Measurements from ENCODE around the gene PLLP. TPM values are rescaled to one million over a fixed set of nuclear protein-coding genes. Genes with fewer than 3 reads are reported as not detected.

PLLP gene
- polyA plus RNA-seq, 1 donor from 2014 or later: 1.1 TPM

GRCh38 chr16:57307365-57307764 is 22.9 kb upstream of the PLLP start:
- Mint-ChIP-seq H3K4me1 (peaks cover 0 to 13% (median 10%) of the 10 kb centered on the region in 3 donors), H3K4me3 (no peak overlapping the region), H3K9me3 (peaks cover 0 to 1% (median 0%) of the 10 kb centered on the region in 3 donors), H3K27ac (peak overlapping the region in 1 of 3 donors; percentile 74), H3K27me3 (peaks cover 1% of the 10 kb centered on the region), H3K36me3 (no peaks in the 10 kb centered on the region)

DNA sequence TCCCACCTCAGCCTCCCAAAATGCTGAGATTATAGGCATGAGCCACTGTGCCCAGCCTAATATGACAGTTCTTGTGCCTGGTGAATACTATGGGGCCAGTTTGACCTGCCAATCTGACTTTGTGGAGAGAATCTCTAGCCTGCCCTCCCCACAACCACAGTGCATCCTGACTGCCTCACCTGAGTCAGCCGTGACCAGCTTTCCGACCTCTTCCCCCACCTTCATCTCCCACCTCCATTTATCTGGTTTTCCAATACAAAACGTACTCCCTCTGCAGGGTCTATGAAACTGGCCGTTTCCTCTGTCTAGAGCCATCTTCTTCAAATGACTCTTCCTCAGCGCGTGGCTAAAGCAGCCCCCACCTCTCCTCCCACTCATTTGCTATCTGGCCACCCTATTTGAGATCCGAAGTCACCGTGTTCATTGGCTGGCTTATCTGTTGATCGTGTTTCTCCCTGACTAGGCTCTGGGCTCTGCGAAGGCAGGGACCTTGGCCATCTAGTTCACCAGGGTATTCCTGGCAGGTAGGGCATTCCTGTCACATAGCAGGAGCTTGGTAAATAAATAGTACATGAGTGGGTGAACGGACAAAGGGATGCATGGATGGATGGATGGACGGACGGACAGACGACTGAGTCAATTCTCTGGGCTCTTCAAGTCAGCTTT is 22.3 kb upstream of the PLLP start:
- Mint-ChIP-seq H3K36me3 (no peaks in the 10 kb centered on the region), H3K9me3 (peaks cover 0 to 1% (median 0%) of the 10 kb centered on the region in 3 donors), H3K27me3 (no peaks in the 10 kb centered on the region), H3K4me3 (no peak overlapping the region), H3K27ac (no peak overlapping the region), H3K4me1 (peaks cover 0 to 13% (median 10%) of the 10 kb centered on the region in 3 donors)

GRCh38 chr16:57305159-57305811 is 20.8 kb upstream of the PLLP start:
- peaks cover 0 to 13% (median 10%) of the 10 kb centered on the region in 3 donors for H3K4me1 Mint-ChIP-seq
- no peaks in the 10 kb centered on the region for H3K27me3 Mint-ChIP-seq
- peak overlapping the region in 1 of 3 donors; percentile 36 for H3K27ac Mint-ChIP-seq
- H3K36me3 Mint-ChIP-seq: no peaks in the 10 kb centered on the region
- H3K9me3 Mint-ChIP-seq: peaks cover 0 to 1% (median 0%) of the 10 kb centered on the region in 3 donors
- H3K4me3 Mint-ChIP-seq: peak overlapping the region in 1 of 4 donors; percentile 22

DNA sequence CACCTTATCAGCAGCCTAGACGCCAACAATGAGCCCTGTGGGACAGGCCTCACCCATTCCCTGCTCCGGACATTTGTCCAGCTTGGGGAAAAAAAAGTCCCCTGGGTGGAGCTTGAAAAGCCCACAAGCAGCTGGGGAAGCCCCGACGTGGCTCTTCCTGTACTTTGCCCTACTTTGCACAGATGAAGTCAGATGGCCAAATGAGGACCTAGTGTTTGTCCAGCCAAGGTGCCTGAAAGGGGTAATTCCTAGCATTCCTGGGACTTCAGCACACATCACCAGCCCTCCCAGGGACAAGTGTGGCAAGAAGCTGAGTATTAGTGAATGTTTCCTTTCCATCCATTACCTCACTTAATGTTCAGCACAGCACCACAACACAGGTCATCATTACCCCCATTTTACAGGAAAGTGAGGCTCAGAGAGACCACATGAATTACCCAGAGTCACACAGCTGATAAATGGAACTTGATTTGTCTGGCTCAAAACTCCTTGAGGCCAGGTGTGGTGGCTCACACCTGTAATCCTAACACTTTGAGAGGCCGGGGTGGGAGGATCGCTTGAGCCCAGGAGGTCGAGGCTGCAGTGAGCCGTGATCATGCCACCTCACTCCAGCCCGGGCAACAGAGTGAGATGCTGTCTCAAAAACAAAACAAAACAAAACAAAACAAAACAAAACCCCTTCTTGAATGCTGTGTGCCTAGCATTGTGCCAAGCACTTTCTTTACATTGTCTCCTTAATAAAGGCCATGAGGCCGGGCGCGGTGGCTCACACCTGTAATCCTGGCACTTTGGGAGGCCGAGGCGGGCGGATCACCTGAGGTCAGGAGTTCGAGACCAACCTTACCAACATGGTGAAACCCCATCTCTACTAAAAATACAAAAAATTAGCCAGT is 19.9 kb upstream of the PLLP start:
- H3K9me3 Mint-ChIP-seq: peaks cover 0 to 1% (median 0%) of the 10 kb centered on the region in 3 donors
- H3K27ac Mint-ChIP-seq: peak overlapping the region in 1 of 3 donors; percentile 41
- H3K27me3 Mint-ChIP-seq: no peaks in the 10 kb centered on the region
- peak overlapping the region in 2 of 4 donors; percentile 23 to 29 for H3K4me3 Mint-ChIP-seq
- H3K4me1 Mint-ChIP-seq: peaks cover 0 to 10% (median 10%) of the 10 kb centered on the region in 3 donors
- no peaks in the 10 kb centered on the region for H3K36me3 Mint-ChIP-seq

DNA sequence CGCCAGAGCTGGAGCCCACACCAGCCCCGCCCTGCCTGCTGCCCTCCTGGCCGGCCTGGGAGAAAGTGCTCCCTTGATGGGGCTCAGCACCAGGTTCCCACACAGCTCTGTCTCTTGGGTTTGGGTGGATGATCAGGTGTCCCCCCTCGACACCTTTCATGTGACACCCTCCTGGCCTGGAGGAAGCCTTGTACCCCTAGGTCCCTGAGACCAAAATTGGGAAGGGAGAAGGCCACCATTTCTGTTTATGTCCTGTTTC is 19.4 kb upstream of the PLLP start:
- H3K4me1 Mint-ChIP-seq: peaks cover 0 to 10% (median 10%) of the 10 kb centered on the region in 3 donors
- no peaks in the 10 kb centered on the region for H3K36me3 Mint-ChIP-seq
- H3K9me3 Mint-ChIP-seq: peaks cover 0 to 1% (median 0%) of the 10 kb centered on the region in 3 donors
- no peaks in the 10 kb centered on the region for H3K27me3 Mint-ChIP-seq
- H3K27ac Mint-ChIP-seq: peak overlapping the region in 1 of 3 donors; percentile 41
- no peak overlapping the region for H3K4me3 Mint-ChIP-seq

GRCh38 chr16:57303021-57303909 is 18.8 kb upstream of the PLLP start:
- Mint-ChIP-seq H3K4me1 (peaks cover 0 to 11% (median 10%) of the 10 kb centered on the region in 3 donors), H3K9me3 (peaks cover 0 to 1% (median 0%) of the 10 kb centered on the region in 3 donors), H3K36me3 (no peaks in the 10 kb centered on the region), H3K4me3 (no peak overlapping the region), H3K27me3 (no peaks in the 10 kb centered on the region), H3K27ac (no peak overlapping the region)

DNA sequence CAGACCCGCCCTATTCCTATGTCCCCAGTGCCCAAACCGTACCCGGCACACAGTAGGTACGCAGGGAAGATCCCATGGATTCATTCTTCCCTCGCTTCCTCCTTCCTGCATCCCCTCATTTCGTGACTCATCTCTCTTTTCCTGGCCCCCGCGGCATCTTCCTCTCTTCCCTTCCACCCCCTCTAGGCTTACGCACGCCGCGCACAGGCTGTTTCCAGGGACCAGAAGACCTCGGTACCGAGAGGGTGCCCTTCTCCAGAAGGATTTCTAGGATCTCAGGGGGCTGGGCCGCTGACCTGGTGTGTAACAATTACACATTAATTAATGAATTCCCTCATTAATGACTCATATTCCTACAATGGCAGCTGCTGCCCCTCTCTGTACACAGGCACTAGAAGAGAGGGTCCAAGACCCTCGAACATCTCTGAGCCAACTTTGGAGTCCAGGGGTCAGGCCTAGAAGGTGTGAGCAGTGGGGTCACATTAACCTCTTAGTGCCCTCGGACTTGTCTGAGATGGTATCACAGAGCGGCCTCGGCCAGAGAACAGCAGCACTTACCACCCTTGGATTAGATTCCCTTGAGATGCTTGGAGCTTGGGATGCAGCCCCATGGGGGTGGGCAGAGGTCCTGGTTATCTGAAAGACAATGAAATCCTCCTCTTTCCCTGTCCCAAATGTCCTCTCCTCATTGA is 16.8 kb upstream of the PLLP start:
- H3K4me1 Mint-ChIP-seq: peaks cover 5 to 18% (median 12%) of the 10 kb centered on the region in 3 donors
- peak overlapping the region in 2 of 4 donors; percentile 34 to 68 for H3K4me3 Mint-ChIP-seq
- H3K9me3 Mint-ChIP-seq: peaks cover 0 to 1% (median 0%) of the 10 kb centered on the region in 3 donors
- H3K36me3 Mint-ChIP-seq: no peaks in the 10 kb centered on the region
- peak overlapping the region in 2 of 3 donors; percentile 17 to 74 for H3K27ac Mint-ChIP-seq
- no peaks in the 10 kb centered on the region for H3K27me3 Mint-ChIP-seq

DNA sequence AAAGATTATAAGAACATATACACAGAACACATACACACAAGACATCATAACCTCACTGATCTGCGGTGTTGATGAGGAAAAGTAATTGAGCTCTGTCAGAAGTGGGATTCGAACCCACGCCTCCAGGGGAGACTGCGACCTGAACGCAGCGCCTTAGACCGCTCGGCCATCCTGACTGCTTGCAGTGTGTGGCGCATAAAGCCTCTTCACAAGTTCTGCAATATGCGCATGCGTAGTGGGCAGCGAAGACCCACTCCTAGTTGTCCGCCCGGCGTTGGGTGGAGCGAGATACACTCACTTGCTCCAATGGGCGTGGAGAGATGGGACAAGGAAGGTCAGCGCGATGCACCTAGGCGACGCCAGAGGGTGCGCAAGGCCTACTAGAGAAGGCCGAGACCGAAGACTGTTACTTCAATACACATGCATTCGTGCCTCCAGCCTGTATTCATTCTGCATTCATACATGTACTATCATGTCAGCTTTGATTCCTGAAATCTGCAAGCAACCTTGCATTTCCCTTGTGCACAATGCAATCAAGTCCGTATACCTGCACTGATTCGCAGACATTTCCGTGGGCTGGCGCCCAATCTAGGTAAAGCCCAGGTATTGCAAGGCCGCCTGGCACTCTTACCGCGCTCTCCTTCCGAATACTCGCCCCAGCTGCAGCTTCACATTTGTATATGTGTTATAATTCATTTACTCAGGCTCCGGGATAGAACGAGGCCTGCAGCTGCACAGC is 16.1 kb upstream of the PLLP start:
- H3K4me1 Mint-ChIP-seq: peaks cover 5 to 18% (median 12%) of the 10 kb centered on the region in 3 donors
- H3K27me3 Mint-ChIP-seq: no peaks in the 10 kb centered on the region
- H3K4me3 Mint-ChIP-seq: no peak overlapping the region
- no peaks in the 10 kb centered on the region for H3K36me3 Mint-ChIP-seq
- peaks cover 0 to 1% (median 0%) of the 10 kb centered on the region in 3 donors for H3K9me3 Mint-ChIP-seq
- H3K27ac Mint-ChIP-seq: no peak overlapping the region

GRCh38 chr16:57299719-57300386 is 15.4 kb upstream of the PLLP start:
- H3K27ac Mint-ChIP-seq: no peak overlapping the region

GRCh38 chr16:57299009-57299718 is 14.7 kb upstream of the PLLP start:
- Mint-ChIP-seq H3K9me3 (peaks cover 0 to 1% (median 0%) of the 10 kb centered on the region in 3 donors), H3K27ac (no peak overlapping the region), H3K27me3 (no peaks in the 10 kb centered on the region), H3K4me3 (no peak overlapping the region), H3K4me1 (peaks cover 5 to 14% (median 6%) of the 10 kb centered on the region in 3 donors), H3K36me3 (no peaks in the 10 kb centered on the region)

More at GRCh38 chr16:57299719-57300386, 15.4 kb upstream of the PLLP start:
- Mint-ChIP-seq H3K36me3 (no peaks in the 10 kb centered on the region), H3K4me1 (peaks cover 5 to 18% (median 12%) of the 10 kb centered on the region in 3 donors), H3K4me3 (no peak overlapping the region), H3K27me3 (no peaks in the 10 kb centered on the region), H3K9me3 (peaks cover 0 to 1% (median 0%) of the 10 kb centered on the region in 3 donors)

DNA sequence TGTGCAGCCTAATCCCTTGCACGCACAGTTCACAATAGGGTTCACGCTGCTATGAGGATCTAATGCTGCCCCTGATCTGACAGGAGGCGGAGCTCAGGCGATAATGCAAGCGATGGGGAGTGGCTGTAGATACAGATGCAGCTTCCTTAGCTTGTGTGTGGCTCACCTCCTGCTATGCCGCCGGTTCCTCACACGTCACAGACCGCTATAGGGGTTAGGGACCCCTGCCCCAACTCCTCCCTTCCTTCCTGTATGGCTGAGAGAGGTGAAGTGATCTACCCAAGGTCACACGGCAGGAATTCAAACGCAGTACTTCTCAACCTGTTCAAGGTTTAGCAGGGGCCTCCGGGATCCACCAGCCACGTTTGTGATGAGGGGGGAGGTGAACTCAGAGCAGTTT is 13.4 kb upstream of the PLLP start:
- Mint-ChIP-seq H3K27ac (peak overlapping the region in 2 of 3 donors; percentile 57 to 92), H3K27me3 (no peaks in the 10 kb centered on the region), H3K36me3 (no peaks in the 10 kb centered on the region), H3K9me3 (peaks cover 0 to 1% (median 0%) of the 10 kb centered on the region in 3 donors), H3K4me1 (peaks cover 1 to 11% (median 5%) of the 10 kb centered on the region in 3 donors), H3K4me3 (peak overlapping the region; percentile 73 to 86 (median 80))

All from IgD-negative memory B cell (primary cell).